ENCODE data around the gene SNTG2.

Gene SNTG2

GRCh38 chr2:1287427-1287826, 336.8 kb downstream of the SNTG2 start:
- DNase-seq, result no peak
- TF ChIP-seq POLR2A (IDR thresholded peaks at IDR 0.05; ENCODE audit: low read length), result no peak
- TF ChIP-seq GATA1 (IDR thresholded peaks at IDR 0.05; ENCODE audit: low read depth, low read length), result no peak

GRCh38 chr2:1294900-1295299, 344.3 kb downstream of the SNTG2 start:
- TF ChIP-seq GATA1 (IDR thresholded peaks at IDR 0.05; ENCODE audit: low read depth, low read length) (no peak), POLR2A (IDR thresholded peaks at IDR 0.05; ENCODE audit: low read length) (no peak)
- no peak for DNase-seq

- no peak for TF ChIP-seq POLR2A (IDR thresholded peaks at IDR 0.05; ENCODE audit: low read length)
- TF ChIP-seq GATA1 (IDR thresholded peaks at IDR 0.05; ENCODE audit: low read depth, low read length), result no peak
- no peak for DNase-seq
These were observed 345.1 kb downstream of the SNTG2 start for GRCh38 chr2:1295740-1296139.

DNA sequence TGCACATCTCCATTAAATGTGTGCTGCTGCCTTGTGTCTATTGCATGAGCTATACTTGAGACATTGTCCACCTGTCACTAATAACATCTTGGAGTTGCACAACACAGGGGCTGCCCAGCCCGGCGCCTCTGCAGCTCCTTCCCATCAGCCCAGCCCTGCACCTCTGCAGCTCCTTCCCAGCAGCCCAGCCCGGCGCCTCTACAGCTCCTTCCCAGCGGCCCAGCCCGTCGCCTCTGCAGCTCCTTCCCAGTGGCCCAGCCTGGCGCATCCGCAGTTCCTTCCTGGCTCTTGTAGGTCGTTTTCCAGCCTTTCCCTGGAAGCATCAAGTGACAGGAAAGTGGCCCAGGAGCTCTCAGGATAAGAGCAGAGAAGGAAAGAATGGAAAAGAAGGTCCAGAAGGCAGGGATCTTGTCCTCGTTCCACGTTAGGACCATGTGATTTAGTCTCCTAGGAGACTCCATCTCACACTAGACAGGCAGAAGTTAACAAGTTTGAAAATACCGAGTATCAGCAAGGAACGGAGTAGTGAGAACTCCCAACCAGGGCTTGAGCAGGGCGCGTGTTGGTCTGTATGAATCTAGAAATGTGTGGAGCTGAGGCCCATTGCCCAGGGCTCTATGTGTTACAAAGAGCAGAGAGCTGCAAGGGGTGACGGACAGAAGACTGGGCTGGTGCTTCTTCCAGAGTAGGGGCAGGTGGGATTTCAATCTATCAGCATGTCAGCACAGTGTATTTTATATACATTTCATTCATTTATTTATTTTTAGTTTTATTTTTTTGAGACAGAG, 346.9 kb downstream of the SNTG2 start:
- DNase-seq, result no peak

GRCh38 chr2:1299043-1299442, 348.4 kb downstream of the SNTG2 start:
- no peak for TF ChIP-seq POLR2A (IDR thresholded peaks at IDR 0.05; ENCODE audit: low read length)
- no peak for TF ChIP-seq GATA1 (IDR thresholded peaks at IDR 0.05; ENCODE audit: low read depth, low read length)
- DNase-seq, result no peak

More for the DNA sequence above, 346.9 kb downstream of the SNTG2 start:
- TF ChIP-seq POLR2A (IDR thresholded peaks at IDR 0.05; ENCODE audit: low read length) (no peak), GATA1 (IDR thresholded peaks at IDR 0.05; ENCODE audit: low read depth, low read length) (no peak)

GRCh38 chr2:1300284-1300683, 349.6 kb downstream of the SNTG2 start:
- TF ChIP-seq POLR2A (IDR thresholded peaks at IDR 0.05; ENCODE audit: low read length) (no peak), GATA1 (IDR thresholded peaks at IDR 0.05; ENCODE audit: low read depth, low read length) (no peak)
- DNase-seq, result no peak

DNA sequence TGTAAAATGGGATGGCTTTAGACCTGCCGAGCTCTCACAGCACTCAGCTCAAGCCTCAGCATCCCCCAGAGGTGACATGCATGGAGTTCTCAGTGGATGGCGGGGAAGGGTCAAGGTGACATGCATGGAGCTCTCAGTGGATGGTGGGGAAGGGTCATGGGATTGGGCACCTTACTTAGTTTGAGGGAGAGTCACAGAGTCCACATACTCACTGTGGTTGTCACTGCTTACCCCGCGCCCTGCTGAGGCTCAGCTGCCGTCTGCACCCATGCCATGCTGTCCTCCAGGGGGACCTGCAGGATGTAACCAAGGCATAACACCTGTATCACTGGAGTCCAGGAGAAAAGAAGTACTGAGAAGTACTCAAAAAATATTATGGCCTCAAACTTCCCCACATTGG, 350.4 kb downstream of the SNTG2 start:
- DNase-seq, result no peak
- TF ChIP-seq GATA1 (IDR thresholded peaks at IDR 0.05; ENCODE audit: low read depth, low read length), result no peak
- no peak for TF ChIP-seq POLR2A (IDR thresholded peaks at IDR 0.05; ENCODE audit: low read length)

GRCh38 chr2:1305342-1306013, 354.8 kb downstream of the SNTG2 start:
- no peak for DNase-seq
- no peak for TF ChIP-seq GATA1 (IDR thresholded peaks at IDR 0.05; ENCODE audit: low read depth, low read length)
- no peak for TF ChIP-seq POLR2A (IDR thresholded peaks at IDR 0.05; ENCODE audit: low read length)

DNA sequence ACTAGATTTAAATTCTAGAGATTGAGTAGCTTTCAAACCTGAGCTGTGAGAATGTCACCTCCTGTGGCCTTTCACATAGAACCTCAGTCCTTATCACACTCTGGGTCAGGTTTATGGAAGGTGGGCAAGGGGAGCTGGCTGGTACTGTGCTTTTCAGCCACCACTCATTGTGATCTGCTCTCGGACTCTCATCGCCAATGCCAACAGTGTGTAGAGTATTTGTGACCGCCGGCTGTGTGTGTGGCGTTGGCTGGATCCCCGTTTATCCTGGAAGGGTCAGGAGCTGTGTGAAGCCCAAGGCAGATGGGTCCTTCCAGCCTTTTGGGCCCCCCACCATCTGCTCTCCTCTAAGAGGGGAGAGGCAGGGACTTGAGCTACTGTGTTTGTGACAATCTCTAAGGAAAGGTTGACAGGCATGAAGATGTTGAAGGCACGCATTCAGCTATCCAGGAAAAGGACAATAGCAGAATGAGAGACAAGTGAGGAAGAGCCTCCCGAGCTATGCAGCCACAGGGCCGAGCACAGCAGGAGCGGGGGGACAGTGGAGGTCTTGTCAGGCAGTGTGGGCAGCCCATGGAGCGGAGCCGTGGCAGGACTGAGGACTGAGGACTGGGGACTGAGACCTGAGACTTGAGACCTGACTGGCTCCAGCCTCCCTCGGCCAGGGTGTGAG, 355.5 kb downstream of the SNTG2 start:
- no peak for TF ChIP-seq GATA1 (IDR thresholded peaks at IDR 0.05; ENCODE audit: low read depth, low read length)
- no peak for DNase-seq

DNA sequence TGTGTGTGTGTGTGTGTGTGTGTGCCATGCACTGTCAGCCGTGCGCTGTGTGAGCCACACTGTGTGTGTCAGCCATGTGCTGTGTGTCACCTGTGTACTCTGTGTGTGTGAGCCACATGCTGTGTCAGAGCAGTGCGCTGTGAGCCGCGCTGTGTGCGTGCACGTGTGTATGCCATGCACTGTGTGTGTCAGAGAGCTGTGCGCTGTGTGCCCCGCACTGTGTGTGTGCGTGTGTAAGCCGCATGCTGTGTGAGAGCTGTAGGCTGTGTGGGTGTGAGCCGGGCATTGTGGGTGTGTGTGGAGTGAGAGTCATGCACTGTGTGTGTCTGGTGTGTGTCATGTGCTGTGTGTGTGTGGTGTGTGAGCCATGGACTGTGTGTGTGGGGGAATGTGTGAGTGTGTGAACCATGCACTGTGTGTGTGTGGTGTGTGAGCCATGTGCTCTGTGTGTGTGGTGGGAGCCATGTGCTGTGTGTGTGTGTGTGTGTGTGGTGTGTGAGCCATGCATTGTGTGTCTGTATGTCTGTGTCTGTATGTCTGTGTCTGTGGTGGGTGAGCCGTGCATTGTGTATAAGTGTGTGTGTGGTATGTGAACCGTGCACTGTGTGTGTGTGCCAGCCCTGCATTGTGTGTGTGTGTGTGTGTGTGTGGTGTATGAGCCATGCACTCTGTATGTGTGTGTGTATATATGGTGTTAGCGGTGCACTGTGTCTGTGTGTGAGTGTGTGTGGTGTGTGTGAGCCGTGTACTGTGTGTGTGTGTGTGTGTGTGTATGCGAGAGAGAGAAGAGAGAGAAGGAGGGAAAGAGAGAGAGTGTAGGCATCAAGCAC, 356.3 kb downstream of the SNTG2 start:
- DNase-seq, result no peak
- TF ChIP-seq POLR2A (IDR thresholded peaks at IDR 0.05; ENCODE audit: low read length) (no peak), GATA1 (IDR thresholded peaks at IDR 0.05; ENCODE audit: low read depth, low read length) (no peak)

DNA sequence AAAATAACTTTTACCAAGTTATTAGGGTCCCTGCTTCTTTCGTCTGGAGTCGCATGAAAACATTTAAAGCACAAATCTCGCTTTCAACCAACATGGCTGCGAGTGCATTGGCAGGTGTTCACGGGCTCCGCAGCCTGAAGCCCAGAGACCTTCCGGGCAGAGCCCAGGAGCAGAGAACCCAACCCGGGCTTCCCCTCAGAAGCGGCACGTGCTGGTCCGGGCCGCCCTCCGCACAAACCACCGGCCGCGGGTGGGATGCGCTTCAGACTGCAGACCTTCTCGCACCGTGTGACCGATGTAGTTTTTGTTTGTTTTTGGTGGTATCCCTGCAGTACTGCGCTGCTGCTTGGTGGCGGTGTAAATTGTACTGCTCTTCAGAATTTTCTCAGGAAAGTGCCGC, 357.0 kb downstream of the SNTG2 start:
- DNase-seq, result no peak
- no peak for TF ChIP-seq POLR2A (IDR thresholded peaks at IDR 0.05; ENCODE audit: low read length)
- TF ChIP-seq GATA1 (IDR thresholded peaks at IDR 0.05; ENCODE audit: low read depth, low read length), result no peak

DNA sequence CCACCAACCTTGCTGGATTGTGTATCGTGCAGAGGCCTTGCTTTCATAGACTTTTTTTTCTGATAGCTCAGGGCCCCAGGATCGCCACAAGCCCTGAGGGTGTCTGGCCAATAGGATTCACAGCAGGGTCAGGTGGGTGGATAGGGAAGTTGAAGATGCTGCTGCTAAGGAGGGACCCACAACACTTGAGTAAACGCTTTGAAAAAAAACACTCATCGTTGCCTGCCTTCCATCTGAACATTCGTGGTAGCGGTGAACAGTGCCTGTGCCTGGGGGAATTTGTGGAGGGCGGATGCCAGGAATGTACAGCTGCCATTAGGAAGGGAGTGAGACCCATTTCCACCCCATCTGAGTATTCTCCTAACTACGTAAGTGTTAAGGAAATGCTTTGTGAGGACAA, 358.0 kb downstream of the SNTG2 start:
- no peak for TF ChIP-seq POLR2A (IDR thresholded peaks at IDR 0.05; ENCODE audit: low read length)
- no peak for TF ChIP-seq GATA1 (IDR thresholded peaks at IDR 0.05; ENCODE audit: low read depth, low read length)
- DNase-seq, result no peak

DNA sequence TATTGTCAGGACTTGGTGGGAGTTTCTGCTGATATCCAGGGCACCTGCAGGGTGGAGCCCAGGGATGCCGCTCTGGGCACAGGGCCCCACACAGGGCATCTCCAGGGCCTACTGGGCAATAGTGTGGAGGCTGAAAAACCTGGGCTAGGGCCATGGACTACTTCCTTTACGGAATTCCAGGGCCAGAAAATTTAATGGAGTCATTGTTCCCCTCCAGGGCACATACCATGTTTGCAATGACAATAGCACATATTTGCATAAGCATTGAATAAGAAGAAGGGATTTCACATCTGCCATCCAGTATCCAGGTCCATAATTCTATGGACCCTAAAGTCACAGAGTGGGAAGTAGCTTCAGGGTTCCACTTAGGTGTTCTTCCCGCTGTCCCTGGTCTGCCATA, 358.9 kb downstream of the SNTG2 start:
- TF ChIP-seq GATA1 (IDR thresholded peaks at IDR 0.05; ENCODE audit: low read depth, low read length) (no peak), POLR2A (IDR thresholded peaks at IDR 0.05; ENCODE audit: low read length) (no peak)

GRCh38 chr2:1310202-1310601, 359.6 kb downstream of the SNTG2 start:
- no peak for TF ChIP-seq POLR2A (IDR thresholded peaks at IDR 0.05; ENCODE audit: low read length)
- TF ChIP-seq GATA1 (IDR thresholded peaks at IDR 0.05; ENCODE audit: low read depth, low read length), result no peak
- DNase-seq, result no peak

More for the DNA sequence above, 358.9 kb downstream of the SNTG2 start:
- no peak for DNase-seq

Data from erythroblast (primary cell).